ENCODE results near the gene CCDC102A.

CCDC102A gene

DNA sequence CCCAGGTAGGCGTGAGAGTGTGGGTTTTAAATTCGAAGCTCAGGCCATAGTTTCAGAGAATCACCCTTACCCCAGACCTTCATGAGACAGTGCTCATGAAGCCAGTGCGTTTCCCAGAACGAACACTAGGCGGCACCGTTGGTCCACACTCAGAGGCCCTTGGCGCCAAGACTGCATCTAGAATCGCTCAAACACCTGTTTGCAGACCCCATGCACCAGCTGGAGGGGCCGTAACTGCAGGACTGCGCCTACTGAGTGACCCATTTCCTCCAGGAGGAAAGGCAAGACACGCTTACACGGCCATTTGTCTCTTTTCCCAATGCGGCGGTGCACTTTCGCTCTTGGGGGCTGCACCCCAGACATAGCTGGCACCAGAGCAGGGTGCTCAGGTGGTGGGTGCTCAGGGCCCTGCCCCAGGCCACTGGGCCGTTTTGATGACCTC lies 40.1 kb upstream of the CCDC102A start:
- peak; percentile 76 for DNase-seq (ENCODE audit: low read depth, low spot score)
- TF ChIP-seq ZNF274 (IDR thresholded peaks at IDR 0.05; ENCODE audit: low read depth, low read length) (no peak), SUZ12 (IDR thresholded peaks at IDR 0.05; ENCODE audit: extremely low read depth, insufficient read depth, insufficient read length) (no peak)
- H3K9ac ChIP-seq (ENCODE audit: insufficient read length, low read depth), result no peak overlapping the region
- no peak overlapping the region for H3K4me3 ChIP-seq (ENCODE audit: insufficient read length, low read depth)
- H3K27me3 ChIP-seq (ENCODE audit: insufficient read depth, insufficient read length), result no peaks in the 10 kb centered on the region
- no peaks in the 10 kb centered on the region for H3K9me3 ChIP-seq (ENCODE audit: insufficient read depth, low read length)
- peaks cover 8% of the 10 kb centered on the region for H3K4me1 ChIP-seq (ENCODE audit: insufficient read depth, insufficient read length)
- no peaks in the 10 kb centered on the region for H3K36me3 ChIP-seq (ENCODE audit: insufficient read depth, insufficient read length, low read length)

DNA sequence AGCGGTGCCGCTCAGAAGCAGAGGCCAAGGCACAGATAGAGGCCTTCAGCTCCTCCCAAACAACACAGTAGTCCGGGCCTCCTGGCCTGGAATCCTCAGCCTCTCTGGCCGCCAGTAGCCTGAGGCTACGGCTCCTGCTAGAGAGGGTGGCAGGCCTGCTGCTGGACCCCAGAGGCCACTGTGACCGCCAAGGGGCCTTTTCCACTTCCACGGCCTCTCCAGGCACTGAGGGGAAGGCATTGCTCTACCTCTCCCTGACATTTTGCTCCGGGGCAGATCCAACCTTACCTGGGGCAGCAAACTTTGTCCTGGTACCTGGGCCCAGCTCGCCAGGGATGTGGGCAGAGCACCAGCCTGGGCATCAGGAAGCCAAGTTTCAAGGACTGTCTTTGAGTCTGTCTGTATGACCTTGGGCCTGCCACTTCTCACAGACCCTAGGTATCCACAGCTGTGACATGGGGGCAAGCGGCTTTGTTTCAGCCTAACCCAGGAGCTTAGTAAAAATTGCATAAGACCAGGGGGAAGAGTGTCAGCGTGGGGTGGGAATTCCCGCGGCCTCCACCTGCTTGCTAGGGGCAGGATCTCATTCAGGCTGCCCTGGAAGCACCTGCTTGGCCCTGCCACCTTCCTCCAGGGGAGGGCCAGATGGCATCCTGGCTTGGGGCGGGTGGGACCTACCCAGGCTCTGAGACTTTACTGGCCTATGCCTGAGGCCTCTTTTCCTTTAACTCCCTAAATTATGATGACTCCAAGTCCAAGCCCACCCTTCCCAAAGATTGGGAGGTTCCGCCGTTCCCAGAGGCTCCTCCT lies 39.3 kb upstream of the CCDC102A start:
- no peaks in the 10 kb centered on the region for H3K27me3 ChIP-seq (ENCODE audit: insufficient read depth, insufficient read length)
- no peak for DNase-seq (ENCODE audit: low read depth, low spot score)

DNA sequence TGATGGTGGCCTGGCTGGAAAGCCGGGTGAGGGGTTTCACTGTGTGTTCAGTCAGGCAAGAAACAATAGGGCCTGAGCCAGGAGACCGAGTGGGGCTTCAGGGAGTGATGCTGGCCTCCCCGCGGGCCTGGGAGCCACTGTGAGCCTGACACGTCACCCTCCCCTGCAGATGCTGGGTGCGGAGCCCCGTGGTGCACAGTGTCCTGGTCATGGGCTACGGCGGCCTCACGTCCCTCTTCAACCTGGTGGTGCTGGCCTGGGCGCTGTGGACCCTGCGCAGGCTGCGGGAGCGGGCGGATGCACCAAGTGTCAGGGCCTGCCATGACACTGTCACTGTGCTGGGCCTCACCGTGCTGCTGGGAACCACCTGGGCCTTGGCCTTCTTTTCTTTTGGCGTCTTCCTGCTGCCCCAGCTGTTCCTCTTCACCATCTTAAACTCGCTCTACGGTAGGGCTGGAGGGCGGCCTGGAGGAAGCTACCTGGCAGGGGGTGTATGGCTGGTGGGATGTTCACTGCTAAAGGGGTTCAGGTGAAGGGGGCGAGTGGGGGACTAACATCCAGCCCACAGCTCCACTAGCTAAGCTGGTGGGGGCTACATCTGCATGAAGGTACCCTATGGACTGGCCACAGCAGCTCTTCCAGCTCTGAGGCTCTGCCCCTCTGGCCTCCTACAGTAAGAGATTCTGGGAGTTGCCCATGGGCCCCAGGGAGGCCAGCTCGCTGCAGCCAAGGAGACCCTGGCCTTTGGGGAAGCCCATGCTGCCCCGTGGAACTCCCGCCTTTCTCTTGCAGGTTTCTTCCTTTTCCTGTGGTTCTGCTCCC lies 38.5 kb upstream of the CCDC102A start:
- H3K4me1 ChIP-seq (ENCODE audit: insufficient read depth, insufficient read length), result peaks cover 8% of the 10 kb centered on the region
- DNase-seq (ENCODE audit: low read depth, low spot score), result no peak
- TF ChIP-seq YY1 (IDR thresholded peaks at IDR 0.05; ENCODE audit: insufficient read depth, insufficient read length) (no peak), SUZ12 (IDR thresholded peaks at IDR 0.05; ENCODE audit: extremely low read depth, insufficient read depth, insufficient read length) (no peak), ZNF274 (IDR thresholded peaks at IDR 0.05; ENCODE audit: low read depth, low read length) (no peak)
- H3K9me3 ChIP-seq (ENCODE audit: insufficient read depth, low read length), result no peaks in the 10 kb centered on the region
- H3K9ac ChIP-seq (ENCODE audit: insufficient read length, low read depth), result no peak overlapping the region
- no peaks in the 10 kb centered on the region for H3K27me3 ChIP-seq (ENCODE audit: insufficient read depth, insufficient read length)
- H3K36me3 ChIP-seq (ENCODE audit: insufficient read depth, insufficient read length, low read length), result no peaks in the 10 kb centered on the region
- no peak overlapping the region for H3K4me3 ChIP-seq (ENCODE audit: insufficient read length, low read depth)

More for the DNA sequence above, 39.3 kb upstream of the CCDC102A start:
- TF ChIP-seq YY1 (IDR thresholded peaks at IDR 0.05; ENCODE audit: insufficient read depth, insufficient read length) (no peak), SUZ12 (IDR thresholded peaks at IDR 0.05; ENCODE audit: extremely low read depth, insufficient read depth, insufficient read length) (no peak), ZNF274 (IDR thresholded peaks at IDR 0.05; ENCODE audit: low read depth, low read length) (no peak)
- Histone ChIP-seq H3K4me1 (ENCODE audit: insufficient read depth, insufficient read length) (peaks cover 8% of the 10 kb centered on the region), H3K9me3 (ENCODE audit: insufficient read depth, low read length) (no peaks in the 10 kb centered on the region), H3K36me3 (ENCODE audit: insufficient read depth, insufficient read length, low read length) (no peaks in the 10 kb centered on the region), H3K9ac (ENCODE audit: insufficient read length, low read depth) (no peak overlapping the region), H3K4me3 (ENCODE audit: insufficient read length, low read depth) (no peak overlapping the region)

DNA sequence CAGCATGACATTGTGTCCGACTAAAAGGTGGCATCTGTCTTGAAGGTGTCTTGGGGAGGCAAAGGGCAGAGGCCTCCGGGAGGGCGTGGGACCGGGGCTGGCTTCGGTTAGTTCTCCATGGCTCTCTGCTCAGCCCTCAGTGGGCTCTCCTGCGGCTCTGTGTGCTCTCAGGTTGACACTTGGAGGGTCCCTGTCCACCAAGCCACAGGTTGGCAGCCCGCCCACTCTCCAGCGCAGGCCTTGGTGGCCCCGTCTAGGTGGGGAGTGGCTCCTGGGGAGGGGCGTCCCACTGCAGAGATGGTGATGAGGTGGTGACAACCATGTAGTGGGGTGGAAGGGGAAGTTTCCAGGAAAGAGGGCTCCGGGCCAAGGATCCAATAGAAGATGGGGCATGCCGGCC lies 37.7 kb upstream of the CCDC102A start:
- TF ChIP-seq YY1 (IDR thresholded peaks at IDR 0.05; ENCODE audit: insufficient read depth, insufficient read length), result no peak
- TF ChIP-seq SUZ12 (IDR thresholded peaks at IDR 0.05; ENCODE audit: extremely low read depth, insufficient read depth, insufficient read length), result no peak
- DNase-seq (ENCODE audit: low read depth, low spot score), result no peak
- Histone ChIP-seq H3K36me3 (ENCODE audit: insufficient read depth, insufficient read length, low read length) (peaks cover 6% of the 10 kb centered on the region), H3K4me1 (ENCODE audit: insufficient read depth, insufficient read length) (peaks cover 8% of the 10 kb centered on the region), H3K4me3 (ENCODE audit: insufficient read length, low read depth) (no peak overlapping the region), H3K27me3 (ENCODE audit: insufficient read depth, insufficient read length) (no peaks in the 10 kb centered on the region), H3K9ac (ENCODE audit: insufficient read length, low read depth) (no peak overlapping the region), H3K9me3 (ENCODE audit: insufficient read depth, low read length) (peaks cover 5% of the 10 kb centered on the region; the same call in 1 of the 2 replicates)

DNA sequence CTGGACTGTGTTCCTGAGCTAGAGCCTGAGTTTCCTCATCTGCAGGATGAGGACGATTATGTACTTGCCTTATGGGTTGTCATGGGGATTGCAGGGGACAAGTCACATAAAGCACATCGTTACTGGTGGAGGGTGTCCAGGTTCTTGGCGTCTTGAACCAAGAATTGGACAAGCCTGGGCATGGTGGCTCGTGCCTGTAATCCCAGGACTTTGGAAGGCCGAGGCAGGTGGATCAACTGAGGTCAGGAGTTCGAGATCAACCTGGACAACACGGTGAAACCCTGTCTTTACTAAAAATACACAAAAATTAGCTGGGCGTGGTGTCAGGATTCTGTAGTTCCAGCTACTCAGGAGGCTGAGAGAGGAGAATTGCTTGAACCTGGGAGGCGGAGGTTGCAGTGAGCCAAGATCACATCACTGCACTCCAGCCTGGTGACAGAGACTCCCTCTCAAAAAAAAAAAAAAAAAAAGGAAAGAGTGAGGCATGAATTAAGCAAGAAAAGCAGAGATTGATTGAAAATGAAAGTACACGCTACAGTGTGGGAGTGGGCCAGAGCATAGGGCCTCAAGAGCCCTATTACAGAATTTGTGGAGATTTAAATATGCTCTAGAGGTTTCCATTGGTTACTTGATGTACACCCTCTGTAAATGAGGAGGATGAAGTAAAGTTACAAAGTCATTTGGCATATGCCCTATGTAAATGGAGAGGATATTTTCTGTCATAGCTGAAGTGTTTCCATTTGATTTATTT lies 36.8 kb upstream of the CCDC102A start:
- Histone ChIP-seq H3K27me3 (ENCODE audit: insufficient read depth, insufficient read length) (no peaks in the 10 kb centered on the region), H3K9me3 (ENCODE audit: insufficient read depth, low read length) (peaks cover 5% of the 10 kb centered on the region; the same call in 1 of the 2 replicates), H3K36me3 (ENCODE audit: insufficient read depth, insufficient read length, low read length) (peaks cover 13% of the 10 kb centered on the region), H3K9ac (ENCODE audit: insufficient read length, low read depth) (no peak overlapping the region), H3K4me1 (ENCODE audit: insufficient read depth, insufficient read length) (peaks cover 6% of the 10 kb centered on the region), H3K4me3 (ENCODE audit: insufficient read length, low read depth) (no peak overlapping the region)
- TF ChIP-seq ZNF274 (IDR thresholded peaks at IDR 0.05; ENCODE audit: low read depth, low read length) (no peak), SUZ12 (IDR thresholded peaks at IDR 0.05; ENCODE audit: extremely low read depth, insufficient read depth, insufficient read length) (no peak), YY1 (IDR thresholded peaks at IDR 0.05; ENCODE audit: insufficient read depth, insufficient read length) (no peak)
- DNase-seq (ENCODE audit: low read depth, low spot score), result no peak

DNA sequence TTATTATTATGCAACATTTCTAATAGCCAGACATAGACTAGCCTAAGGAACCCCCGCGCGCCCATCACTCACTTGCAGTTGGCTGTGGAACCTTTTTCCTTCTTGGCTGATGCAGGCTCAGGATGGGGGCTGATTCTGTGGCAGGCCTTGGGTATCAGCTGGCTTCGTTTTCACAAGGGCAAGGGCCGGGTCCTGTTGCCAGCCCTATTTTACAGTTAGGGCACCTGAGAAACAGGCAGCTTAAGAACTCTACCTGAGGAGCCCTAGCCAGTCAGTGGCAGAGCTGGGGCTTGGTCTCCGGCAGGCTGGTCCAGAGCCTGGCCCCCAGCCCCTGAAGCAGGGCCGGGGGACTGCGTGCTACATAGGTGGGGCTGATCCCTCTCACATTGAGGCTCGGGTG lies 34.7 kb upstream of the CCDC102A start:
- H3K4me1 ChIP-seq (ENCODE audit: insufficient read depth, insufficient read length), result no peaks in the 10 kb centered on the region
- TF ChIP-seq SUZ12 (IDR thresholded peaks at IDR 0.05; ENCODE audit: extremely low read depth, insufficient read depth, insufficient read length) (no peak), YY1 (IDR thresholded peaks at IDR 0.05; ENCODE audit: insufficient read depth, insufficient read length) (no peak), ZNF274 (IDR thresholded peaks at IDR 0.05; ENCODE audit: low read depth, low read length) (no peak)
- H3K36me3 ChIP-seq (ENCODE audit: insufficient read depth, insufficient read length, low read length), result peaks cover 13% of the 10 kb centered on the region
- no peak for DNase-seq (ENCODE audit: low read depth, low spot score)
- H3K27me3 ChIP-seq (ENCODE audit: insufficient read depth, insufficient read length), result no peaks in the 10 kb centered on the region
- H3K4me3 ChIP-seq (ENCODE audit: insufficient read length, low read depth), result no peak overlapping the region
- no peak overlapping the region for H3K9ac ChIP-seq (ENCODE audit: insufficient read length, low read depth)
- H3K9me3 ChIP-seq (ENCODE audit: insufficient read depth, low read length), result peaks cover 5% of the 10 kb centered on the region; the same call in 1 of the 2 replicates

Measured in NT2/D1 (cell line).